Measurements from ENCODE around the gene FOSL1. TPM values are rescaled to one million over a fixed set of nuclear protein-coding genes. Genes with fewer than 3 reads are reported as not detected.
A peak's percentile ranks its signal among the peaks of the same experiment; 100 is the strongest.

FOSL1 gene
- total RNA-seq, 1 experiment from 2014 or later: 125 TPM

DNA sequence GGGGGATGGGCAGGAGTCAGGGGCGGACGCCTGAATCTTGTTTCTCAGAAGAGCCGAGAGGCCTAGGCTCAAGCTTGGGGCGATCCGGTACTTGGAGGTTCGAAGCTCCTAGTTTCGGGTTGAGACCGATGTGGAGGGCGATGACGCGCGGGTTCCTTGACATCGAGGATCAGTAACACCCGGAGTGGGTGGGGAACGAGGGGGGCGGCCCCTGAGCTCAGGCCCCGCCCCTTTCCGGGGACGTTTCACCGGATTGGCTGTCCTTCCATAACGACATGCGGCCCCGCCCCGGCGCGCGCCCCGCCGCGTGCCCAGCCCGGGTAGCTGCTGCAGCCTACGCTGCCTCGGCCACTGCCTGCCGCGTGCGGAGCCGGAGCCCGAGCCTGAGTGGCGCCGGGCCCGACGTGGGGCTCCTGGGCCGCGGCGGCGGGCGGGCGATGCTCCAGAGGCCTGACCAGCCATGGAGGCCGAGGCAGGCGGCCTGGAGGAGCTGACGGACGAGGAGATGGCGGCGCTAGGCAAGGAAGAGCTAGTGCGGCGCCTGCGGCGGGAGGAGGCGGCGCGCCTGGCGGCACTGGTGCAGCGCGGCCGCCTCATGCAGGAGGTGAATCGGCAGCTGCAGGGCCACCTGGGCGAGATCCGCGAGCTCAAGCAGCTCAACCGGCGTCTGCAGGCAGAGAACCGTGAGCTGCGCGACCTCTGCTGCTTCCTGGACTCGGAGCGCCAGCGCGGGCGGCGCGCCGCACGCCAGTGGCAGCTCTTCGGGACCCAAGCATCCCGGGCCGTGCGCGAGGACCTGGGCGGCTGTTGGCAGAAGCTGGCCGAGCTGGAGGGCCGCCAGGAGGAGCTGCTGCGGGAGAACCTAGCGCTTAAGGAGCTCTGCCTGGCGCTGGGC, 9.6 kb downstream of the FOSL1 start, which contains the start of gene CCDC85B (continued):
- TF ChIP-seq POLR2AphosphoS5 (IDR thresholded peaks at IDR 0.05; ENCODE audit: low read depth, low read length) (peak; percentile 97), CEBPB (IDR thresholded peaks at IDR 0.05; ENCODE audit: low read depth) (no peak)

DNA sequence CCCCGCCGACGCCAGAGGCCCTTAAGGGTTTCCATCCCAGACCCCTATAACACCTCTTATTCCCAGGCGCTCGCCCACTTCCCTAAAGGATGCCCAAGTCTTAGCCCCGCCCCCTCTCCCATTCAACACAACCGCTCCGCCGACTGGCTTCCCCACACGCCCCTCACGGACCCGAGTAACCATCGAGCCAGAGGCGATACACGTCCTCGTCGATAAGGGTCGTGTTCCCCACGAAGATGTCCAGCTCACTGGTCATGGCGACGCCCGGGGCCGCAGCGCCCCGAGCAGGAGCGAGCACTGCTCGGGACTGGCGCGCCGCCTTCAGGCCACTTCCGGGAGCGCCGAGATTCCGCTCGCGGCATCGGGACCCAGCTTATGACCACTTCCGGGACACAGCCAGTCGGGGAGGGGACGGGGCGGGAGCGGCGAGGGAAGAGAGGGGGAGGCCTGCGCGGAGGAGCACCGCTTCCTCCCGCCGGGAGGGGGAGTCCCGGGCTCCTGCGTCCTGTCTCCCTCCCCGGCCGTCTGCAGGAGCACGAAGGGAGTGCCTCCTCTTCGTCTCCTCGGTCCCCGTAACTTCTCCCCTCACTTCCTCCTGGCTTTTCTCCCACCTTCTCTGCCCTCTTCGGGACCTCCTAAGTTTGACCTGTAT, 11.9 kb downstream of the FOSL1 start, which contains the start of gene FIBP:
Gene FIBP, minus strand, starts transcription at position 309 of the 652 bp plus-strand sequence. Its CDS starts 53 bp downstream, at position 256.
- Histone ChIP-seq H3K4me1 (ENCODE audit: control insufficient read depth in 1 of 2, insufficient read depth in 2 of 2, low read length in 2 of 2) (peaks cover 18 to 73% of the 10 kb centered on the region in 2 experiments), H2AFZ (ENCODE audit: low read depth, low read length, poor library complexity, severe bottlenecking) (no peak within 1 kb of the TSS), H3K27me3 (ENCODE audit: insufficient read depth, low read length) (no peaks in the 10 kb centered on the region), H3K9me3 (ENCODE audit: control insufficient read depth in 1 of 2, insufficient read depth in 1 of 2, low read depth in 1 of 2, low read length in 2 of 2) (no peaks in the 10 kb centered on the region), H3K79me2 (ENCODE audit: insufficient read depth, low read length) (peaks cover 54% of the 10 kb centered on the region), H3K36me3 (ENCODE audit: control insufficient read depth in 1 of 2, insufficient read depth in 2 of 2, low read length in 2 of 2) (peaks cover 14 to 43% of the 10 kb centered on the region in 2 experiments), H3K27ac (ENCODE audit: low read depth, low read length) (peak within 1 kb of the TSS; percentile 97), H3K9ac (ENCODE audit: low read length) (peak within 1 kb of the TSS; percentile 87), H3K4me2 (ENCODE audit: low read length) (peak within 1 kb of the TSS; percentile 98), H3K9me2 (ENCODE audit: insufficient read depth) (no peaks in the 10 kb centered on the region), H3K4me3 (replicated peaks in 1 of 2; ENCODE audit: low read depth in 1 of 2, low read length in 2 of 2) (peak within 1 kb of the TSS; percentile 90 to 92), H4K20me1 (ENCODE audit: insufficient read depth) (no peaks in the 10 kb centered on the region)
- ATAC-seq (peak; percentile 65), DNase-seq (ENCODE audit: low read depth, low spot score) (peak; percentile 91)
- intact Hi-C loops (cut with micrococcal nuclease): loop anchor here (2.0 kb wide), 2 partner anchors 73 to 175 kb away; partner anchors contain the start of genes KAT5 and SART1
- ChIA-PET CTCF (interaction anchor here (0.6 to 6.5 kb wide), 28 partner anchors 9 to 256 kb away, joined by 3 to 82 read pairs (median 4); partner anchors contain the start of genes CFL1, CST6, KAT5 and MUS81), RAD21 (ENCODE audit: low non-redundant PET in 1 of 2, low total read pairs in 2 of 2, uncharacterized antibody in 2 of 2, unreplicated experiment in 2 of 2) (interaction anchor here (0.6 to 3.0 kb wide), 10 partner anchors 16 to 176 kb away, joined by 3 to 10 read pairs (median 4); partner anchors contain the start of gene KAT5 (in 1 of the 2)), POLR2A (interaction anchor here (0.6 to 8.5 kb wide), 11 partner anchors 14 to 176 kb away, joined by 3 to 124 read pairs (median 9); partner anchors contain the start of genes CFL1, FOSL1, KAT5 and MUS81)
- no TSS peak for BruUV-seq (replicated peaks)
- TF ChIP-seq SP1 (IDR thresholded peaks at IDR 0.05; ENCODE audit: low read depth): no peak
- TF ChIP-seq CBX3 (IDR thresholded peaks at IDR 0.05; ENCODE audit: low read depth): no peak
- no peak for TF ChIP-seq RAD21 (IDR thresholded peaks at IDR 0.05; ENCODE audit: low read depth)
- peak; percentile 63 for TF ChIP-seq POLR2A (IDR thresholded peaks at IDR 0.05; ENCODE audit: borderline replicate concordance, extremely low read depth, insufficient read depth, insufficient read length)
- TF ChIP-seq ELF1 (IDR thresholded peaks at IDR 0.05; ENCODE audit: borderline replicate concordance, low read depth): no peak
- peak; percentile 66 for TF ChIP-seq YY1 (IDR thresholded peaks at IDR 0.05; ENCODE audit: extremely low read depth, insufficient replicate concordance, low read depth, low read length)
- TF ChIP-seq TCF7L2 (IDR thresholded peaks at IDR 0.05; ENCODE audit: borderline replicate concordance, extremely low read depth, insufficient read depth, insufficient read length): peak; percentile 8
- TF ChIP-seq SIN3A (IDR thresholded peaks at IDR 0.05; ENCODE audit: low read depth): no peak
- TF ChIP-seq, protein P1, sequence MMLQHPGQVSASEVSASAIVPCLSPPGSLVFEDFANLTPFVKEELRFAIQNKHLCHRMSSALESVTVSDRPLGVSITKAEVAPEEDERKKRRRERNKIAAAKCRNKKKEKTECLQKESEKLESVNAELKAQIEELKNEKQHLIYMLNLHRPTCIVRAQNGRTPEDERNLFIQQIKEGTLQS (IDR thresholded peaks at IDR 0.05): no peak
- TF ChIP-seq EZH2 (IDR thresholded peaks at IDR 0.05): no peak
- TF ChIP-seq, protein P2, sequence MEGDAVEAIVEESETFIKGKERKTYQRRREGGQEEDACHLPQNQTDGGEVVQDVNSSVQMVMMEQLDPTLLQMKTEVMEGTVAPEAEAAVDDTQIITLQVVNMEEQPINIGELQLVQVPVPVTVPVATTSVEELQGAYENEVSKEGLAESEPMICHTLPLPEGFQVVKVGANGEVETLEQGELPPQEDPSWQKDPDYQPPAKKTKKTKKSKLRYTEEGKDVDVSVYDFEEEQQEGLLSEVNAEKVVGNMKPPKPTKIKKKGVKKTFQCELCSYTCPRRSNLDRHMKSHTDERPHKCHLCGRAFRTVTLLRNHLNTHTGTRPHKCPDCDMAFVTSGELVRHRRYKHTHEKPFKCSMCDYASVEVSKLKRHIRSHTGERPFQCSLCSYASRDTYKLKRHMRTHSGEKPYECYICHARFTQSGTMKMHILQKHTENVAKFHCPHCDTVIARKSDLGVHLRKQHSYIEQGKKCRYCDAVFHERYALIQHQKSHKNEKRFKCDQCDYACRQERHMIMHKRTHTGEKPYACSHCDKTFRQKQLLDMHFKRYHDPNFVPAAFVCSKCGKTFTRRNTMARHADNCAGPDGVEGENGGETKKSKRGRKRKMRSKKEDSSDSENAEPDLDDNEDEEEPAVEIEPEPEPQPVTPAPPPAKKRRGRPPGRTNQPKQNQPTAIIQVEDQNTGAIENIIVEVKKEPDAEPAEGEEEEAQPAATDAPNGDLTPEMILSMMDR (IDR thresholded peaks at IDR 0.05 in 2 of 3, conservative IDR thresholded peaks at IDR 0.05 in 1 of 3; ENCODE audit: borderline replicate concordance in 1 of 3, insufficient read depth in 1 of 3, low read depth in 2 of 3, low read length in 2 of 3): peak in 2 of 3 experiments; percentile 68 to 78; a peak in 4 of 6 replicates
- TF ChIP-seq, protein P3, sequence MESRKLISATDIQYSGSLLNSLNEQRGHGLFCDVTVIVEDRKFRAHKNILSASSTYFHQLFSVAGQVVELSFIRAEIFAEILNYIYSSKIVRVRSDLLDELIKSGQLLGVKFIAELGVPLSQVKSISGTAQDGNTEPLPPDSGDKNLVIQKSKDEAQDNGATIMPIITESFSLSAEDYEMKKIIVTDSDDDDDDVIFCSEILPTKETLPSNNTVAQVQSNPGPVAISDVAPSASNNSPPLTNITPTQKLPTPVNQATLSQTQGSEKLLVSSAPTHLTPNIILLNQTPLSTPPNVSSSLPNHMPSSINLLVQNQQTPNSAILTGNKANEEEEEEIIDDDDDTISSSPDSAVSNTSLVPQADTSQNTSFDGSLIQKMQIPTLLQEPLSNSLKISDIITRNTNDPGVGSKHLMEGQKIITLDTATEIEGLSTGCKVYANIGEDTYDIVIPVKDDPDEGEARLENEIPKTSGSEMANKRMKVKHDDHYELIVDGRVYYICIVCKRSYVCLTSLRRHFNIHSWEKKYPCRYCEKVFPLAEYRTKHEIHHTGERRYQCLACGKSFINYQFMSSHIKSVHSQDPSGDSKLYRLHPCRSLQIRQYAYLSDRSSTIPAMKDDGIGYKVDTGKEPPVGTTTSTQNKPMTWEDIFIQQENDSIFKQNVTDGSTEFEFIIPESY (IDR thresholded peaks at IDR 0.05; ENCODE audit: extremely low read depth, insufficient replicate concordance, low read length): peak; percentile 49
- peak; percentile 93 for TF ChIP-seq POLR2AphosphoS5 (IDR thresholded peaks at IDR 0.05; ENCODE audit: low read depth, low read length)
